Measurements from ENCODE around the gene BRF1.
"Not testable (repeated sequence)": the region's sequence is repeated elsewhere in the genome, so short reads cannot be mapped to it uniquely, and the experiment has no call there.

BRF1 gene

GRCh38 chr14:105315211-105315721, 14.5 kb upstream of the BRF1 start:
- peak; percentile 66 for DNase-seq

- peak; percentile 92 for DNase-seq
These were observed 13.7 kb upstream of the BRF1 start, which contains the start of gene PACS2 for GRCh38 chr14:105314287-105315200. TSS of gene PACS2 (plus strand) at chr14:105314748. CDS start at chr14:105314919, 171 bp downstream.

GRCh38 chr14:105313381-105314286, 12.8 kb upstream of the BRF1 start:
- peak; percentile 78 for DNase-seq

GRCh38 chr14:105312973-105313372, 12.2 kb upstream of the BRF1 start:
- DNase-seq, result no peak

GRCh38 chr14:105311838-105312237, 11.0 kb upstream of the BRF1 start:
- DNase-seq, result no peak

- no peak for DNase-seq
These were observed 8.6 kb upstream of the BRF1 start for GRCh38 chr14:105309371-105309770.

GRCh38 chr14:105307052-105307727, 6.4 kb upstream of the BRF1 start:
- DNase-seq, result no peak

GRCh38 chr14:105305791-105306190, 5.0 kb upstream of the BRF1 start:
- no peak for DNase-seq

- peak; percentile 44 for DNase-seq
These were observed 4.5 kb upstream of the BRF1 start for GRCh38 chr14:105305345-105305744.

- DNase-seq, result no peak
These were observed 3.8 kb upstream of the BRF1 start for GRCh38 chr14:105304565-105304964.

- no peak for DNase-seq
These were observed 3.1 kb upstream of the BRF1 start for GRCh38 chr14:105303949-105304348.

- DNase-seq, result not testable (repeated sequence)
These were observed 1.1 kb upstream of the BRF1 start for GRCh38 chr14:105301915-105302249.

GRCh38 chr14:105301103-105301914, 508 bp upstream of the BRF1 start:
- peak; percentile 99 for DNase-seq

- peak; percentile 39 for DNase-seq
These were observed 903 bp downstream of the BRF1 start for GRCh38 chr14:105299654-105300541.

GRCh38 chr14:105297311-105297710, 3.5 kb downstream of the BRF1 start:
- not testable (repeated sequence) for DNase-seq

- peak; percentile 92 for DNase-seq
These were observed 6.6 kb downstream of the BRF1 start for GRCh38 chr14:105294142-105294597.

GRCh38 chr14:105292826-105293711, 7.7 kb downstream of the BRF1 start:
- peak; percentile 82 for DNase-seq

- DNase-seq, result peak; percentile 79
These were observed 10.0 kb downstream of the BRF1 start for GRCh38 chr14:105290621-105291346.

- not testable (repeated sequence) for DNase-seq
These were observed 11.9 kb downstream of the BRF1 start for GRCh38 chr14:105288936-105289335.

All from hematopoietic multipotent progenitor cell treated with erythropoietin and hydrocortisone succinate and interleukin-3 and kit ligand, for 4 days (in vitro differentiated cells).